NCI-H1092 treated with DMSO at 0.1 percent for 48 hours (cell line): ENCODE measurements around the gene RETREG1.
A peak's percentile ranks its signal among the peaks of the same experiment; 100 is the strongest.

Experiments
- DNase-seq: peaks from one replicate; lab custom pipeline; 2025; lab: John Stamatoyannopoulos, UW

RETREG1 gene

GRCh38 chr5:16585041-16585667 lies 31.6 kb downstream of the RETREG1 start:
- DNase-seq = no peak

- DNase-seq = no peak
Measured at GRCh38 chr5:16582081-16582480, 34.7 kb downstream of the RETREG1 start.

- no peak for DNase-seq
Measured at GRCh38 chr5:16580382-16580781, 36.4 kb downstream of the RETREG1 start.

- DNase-seq = peak; percentile 37
Measured at GRCh38 chr5:16579142-16579847, 37.5 kb downstream of the RETREG1 start.

GRCh38 chr5:16578474-16578883 lies 38.3 kb downstream of the RETREG1 start:
- DNase-seq = peak; percentile 11

GRCh38 chr5:16577677-16578076 lies 39.1 kb downstream of the RETREG1 start:
- no peak for DNase-seq

- DNase-seq = no peak
Measured at GRCh38 chr5:16574789-16575721, 41.7 kb downstream of the RETREG1 start.

GRCh38 chr5:16573401-16573800 lies 43.4 kb downstream of the RETREG1 start:
- no peak for DNase-seq

- no peak for DNase-seq
Measured at GRCh38 chr5:16572289-16573015, 44.3 kb downstream of the RETREG1 start.

- DNase-seq = no peak
Measured at GRCh38 chr5:16571016-16571415, 45.8 kb downstream of the RETREG1 start.

- no peak for DNase-seq
Measured at GRCh38 chr5:16570121-16570815, 46.5 kb downstream of the RETREG1 start.

- peak; percentile 56 for DNase-seq
Measured at GRCh38 chr5:16568875-16569580, 47.8 kb downstream of the RETREG1 start.

GRCh38 chr5:16567365-16567764 lies 49.4 kb downstream of the RETREG1 start:
- no peak for DNase-seq

- DNase-seq = no peak
Measured at GRCh38 chr5:16565118-16565517, 51.7 kb downstream of the RETREG1 start.

- DNase-seq = no peak
Measured at GRCh38 chr5:16564248-16564867, 52.4 kb downstream of the RETREG1 start.

GRCh38 chr5:16563686-16564085 lies 53.1 kb downstream of the RETREG1 start:
- DNase-seq = no peak

GRCh38 chr5:16561660-16562059 lies 55.1 kb downstream of the RETREG1 start:
- no peak for DNase-seq

GRCh38 chr5:16559702-16560101 lies 57.1 kb downstream of the RETREG1 start:
- peak; percentile 29 for DNase-seq

- no peak for DNase-seq
Measured at GRCh38 chr5:16558984-16559629, 57.7 kb downstream of the RETREG1 start.

- DNase-seq = no peak
Measured at GRCh38 chr5:16557477-16557876, 59.3 kb downstream of the RETREG1 start.
